Measurements from ENCODE around the gene TAB2.
"Not testable (repeated sequence)": the region's sequence is repeated elsewhere in the genome, so short reads cannot be mapped to it uniquely, and the experiment has no call there.

The TAB2 gene

GRCh38 chr6:149446791-149447376, 129.4 kb downstream of the TAB2 start:
- no peak for DNase-seq

GRCh38 chr6:149448821-149449453, 131.4 kb downstream of the TAB2 start:
- DNase-seq, result no peak

- DNase-seq, result no peak
Observed at GRCh38 chr6:149449831-149450678, 132.5 kb downstream of the TAB2 start.

- no peak for DNase-seq
Observed at GRCh38 chr6:149450679-149451375, 133.3 kb downstream of the TAB2 start.

- DNase-seq, result no peak
Observed at GRCh38 chr6:149451376-149452036, 134.0 kb downstream of the TAB2 start.

- DNase-seq, result no peak
Observed at GRCh38 chr6:149452037-149452939, 134.8 kb downstream of the TAB2 start.

GRCh38 chr6:149453597-149454345, 136.3 kb downstream of the TAB2 start:
- DNase-seq, result no peak

GRCh38 chr6:149454346-149454848, 136.9 kb downstream of the TAB2 start:
- DNase-seq, result no peak

GRCh38 chr6:149455031-149455732, 137.7 kb downstream of the TAB2 start:
- no peak for DNase-seq

- no peak for DNase-seq
Observed at GRCh38 chr6:149456311-149457021, 139.0 kb downstream of the TAB2 start.

- DNase-seq, result no peak
Observed at GRCh38 chr6:149457316-149457884, 139.9 kb downstream of the TAB2 start.

GRCh38 chr6:149458196-149458595, 140.7 kb downstream of the TAB2 start:
- no peak for DNase-seq

GRCh38 chr6:149458806-149459205, 141.3 kb downstream of the TAB2 start:
- no peak for DNase-seq

GRCh38 chr6:149459761-149460160, 142.2 kb downstream of the TAB2 start:
- DNase-seq, result no peak

- DNase-seq, result not testable (repeated sequence)
Observed at GRCh38 chr6:149460249-149460648, 142.7 kb downstream of the TAB2 start.
